Nephron progenitor cell (in vitro differentiated cells): ENCODE results near the gene DEPDC1B.

Experiments used
- DNase-seq: peaks from one replicate; pipeline ENCODE4 v3.0.0; 2021
- H3K27ac Mint-ChIP-seq: 2 replicates; pipeline ENCODE4 v1.8.0; 2021; ENCODE audit warnings: mild to moderate bottlenecking, moderate library complexity, mixed read lengths
- H3K27me3 Mint-ChIP-seq: 2 replicates; pipeline ENCODE4 v1.8.0; 2021; ENCODE audit warnings: mild to moderate bottlenecking, low read depth, mixed read lengths; ENCODE audit not compliant: poor library complexity
- H3K36me3 Mint-ChIP-seq: 2 replicates; pipeline ENCODE4 v1.8.0; 2021; ENCODE audit warnings: low read depth, mixed read lengths
- H3K4me1 Mint-ChIP-seq: 2 replicates; pipeline ENCODE4 v1.8.0; 2021; ENCODE audit warnings: mixed read lengths
- H3K4me3 Mint-ChIP-seq: 2 replicates; pipeline ENCODE4 v1.8.0; 2021; ENCODE audit warnings: mild to moderate bottlenecking, moderate library complexity, mixed read lengths
- H3K9me3 Mint-ChIP-seq: 2 replicates; pipeline ENCODE4 v1.8.0; 2021; ENCODE audit warnings: mild to moderate bottlenecking, moderate library complexity, mixed read lengths
- CTCF ChIP-seq: fragments of 200-600 bp; sonication (generic); IDR thresholded peaks from 2 replicates; pipeline ENCODE4 v1.5.0; 2021; ENCODE audit warnings: antibody characterized with exemption

The DEPDC1B gene

DNA sequence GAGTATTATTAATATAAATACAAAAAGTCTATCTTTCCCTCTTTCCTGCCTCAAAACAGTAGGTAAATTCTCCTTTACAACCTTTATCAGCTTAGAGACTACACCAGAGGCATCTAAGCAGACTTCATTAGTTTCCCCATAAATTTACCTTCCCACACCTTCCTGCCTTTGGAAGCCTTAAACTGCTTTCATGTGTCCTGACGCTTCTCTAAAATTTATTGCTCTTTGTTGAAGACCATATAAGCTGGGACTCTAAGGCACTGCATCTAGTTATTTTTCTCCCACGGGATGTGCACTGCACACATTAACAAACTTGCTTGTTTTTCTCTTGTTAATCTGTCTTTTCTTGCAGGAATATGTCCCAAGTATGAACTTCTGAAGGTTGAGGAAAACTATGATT, 51.8 kb downstream of the DEPDC1B start:
- H3K36me3 Mint-ChIP-seq: peaks cover 62% of the 10 kb centered on the region
- H3K4me3 Mint-ChIP-seq: no peak overlapping the region
- no peak for TF ChIP-seq CTCF
- H3K27me3 Mint-ChIP-seq: no peaks in the 10 kb centered on the region
- peaks cover 23% of the 10 kb centered on the region for H3K9me3 Mint-ChIP-seq
- DNase-seq: no peak
- H3K4me1 Mint-ChIP-seq: peaks cover 13% of the 10 kb centered on the region
- peak overlapping the region; percentile 3 for H3K27ac Mint-ChIP-seq

DNA sequence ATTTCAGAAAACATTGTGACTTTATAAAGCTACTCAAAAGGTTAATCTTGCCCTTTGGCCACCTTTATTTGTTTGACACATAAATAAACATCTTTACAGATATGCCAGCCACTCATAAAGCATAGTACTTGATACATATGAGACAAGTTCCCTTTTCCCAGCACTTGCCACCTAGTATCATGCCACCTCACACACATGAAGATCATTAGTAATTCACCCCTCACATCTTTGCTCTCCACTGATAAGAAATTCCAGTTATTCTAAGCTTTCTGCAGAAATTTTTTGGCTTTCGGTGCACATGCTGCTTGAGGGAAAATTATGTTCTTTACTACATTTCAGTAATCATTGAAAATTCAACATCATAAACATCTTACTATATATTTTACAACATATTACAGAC, 59.1 kb downstream of the DEPDC1B start:
- Mint-ChIP-seq H3K9me3 (no peaks in the 10 kb centered on the region), H3K4me1 (no peaks in the 10 kb centered on the region), H3K4me3 (no peak overlapping the region), H3K27ac (no peak overlapping the region), H3K27me3 (no peaks in the 10 kb centered on the region), H3K36me3 (peaks cover 93% of the 10 kb centered on the region)
- DNase-seq: no peak
- TF ChIP-seq CTCF: no peak

GRCh38 chr5:60639544-60639943, 60.4 kb downstream of the DEPDC1B start:
- H3K4me1 Mint-ChIP-seq: no peaks in the 10 kb centered on the region

GRCh38 chr5:60638300-60638699, 61.7 kb downstream of the DEPDC1B start:
- TF ChIP-seq CTCF: no peak
- Mint-ChIP-seq H3K4me3 (no peak overlapping the region), H3K27ac (no peak overlapping the region), H3K9me3 (no peaks in the 10 kb centered on the region), H3K4me1 (no peaks in the 10 kb centered on the region), H3K36me3 (peaks cover 84% of the 10 kb centered on the region), H3K27me3 (no peaks in the 10 kb centered on the region)
- DNase-seq: no peak

More at GRCh38 chr5:60639544-60639943, 60.4 kb downstream of the DEPDC1B start:
- no peak for DNase-seq
- Mint-ChIP-seq H3K4me3 (no peak overlapping the region), H3K27me3 (no peaks in the 10 kb centered on the region), H3K36me3 (peaks cover 92% of the 10 kb centered on the region), H3K9me3 (no peaks in the 10 kb centered on the region), H3K27ac (no peak overlapping the region)
- no peak for TF ChIP-seq CTCF

GRCh38 chr5:60636644-60637043, 63.3 kb downstream of the DEPDC1B start:
- no peak for TF ChIP-seq CTCF
- Mint-ChIP-seq H3K27me3 (no peaks in the 10 kb centered on the region), H3K9me3 (no peaks in the 10 kb centered on the region), H3K4me3 (no peak overlapping the region), H3K27ac (no peak overlapping the region), H3K36me3 (peaks cover 71% of the 10 kb centered on the region), H3K4me1 (no peaks in the 10 kb centered on the region)
- DNase-seq: no peak

DNA sequence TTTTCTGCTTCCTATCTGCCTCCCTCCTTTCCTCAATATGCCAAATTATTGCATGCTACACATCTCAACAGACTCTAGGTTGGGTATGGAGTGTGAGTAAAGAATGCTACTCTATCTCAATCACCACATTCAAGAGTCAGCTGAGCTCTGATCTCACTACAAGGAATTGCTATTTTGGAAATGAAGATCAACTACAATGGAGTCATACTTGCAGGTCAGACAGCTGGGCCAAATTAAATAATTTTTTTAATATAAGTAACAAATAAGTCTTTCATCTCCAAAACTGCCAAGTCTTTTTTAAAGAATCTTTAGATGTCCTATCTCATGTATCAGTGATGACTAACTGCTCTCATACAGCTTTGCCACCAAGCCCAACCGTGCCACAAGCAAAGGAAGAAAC, 64.0 kb downstream of the DEPDC1B start:
- Mint-ChIP-seq H3K4me3 (no peak overlapping the region), H3K27me3 (no peaks in the 10 kb centered on the region), H3K27ac (no peak overlapping the region), H3K9me3 (no peaks in the 10 kb centered on the region), H3K36me3 (peaks cover 70% of the 10 kb centered on the region), H3K4me1 (no peaks in the 10 kb centered on the region)
- DNase-seq: no peak
- TF ChIP-seq CTCF: no peak
